GM21526 (cell line): ENCODE results near the gene MPP2.
"Not testable (repeated sequence)": the region's sequence is repeated elsewhere in the genome, so short reads cannot be mapped to it uniquely, and the experiment has no call there.

Experiments
- ATAC-seq: cut with Tn5 transposase; IDR thresholded peaks from one replicate; pipeline ENCODE4 v1.9.1; 2021; ENCODE audit warnings: moderate library complexity; ENCODE audit not compliant: unreplicated experiment, low FRiP score

MPP2 gene

DNA sequence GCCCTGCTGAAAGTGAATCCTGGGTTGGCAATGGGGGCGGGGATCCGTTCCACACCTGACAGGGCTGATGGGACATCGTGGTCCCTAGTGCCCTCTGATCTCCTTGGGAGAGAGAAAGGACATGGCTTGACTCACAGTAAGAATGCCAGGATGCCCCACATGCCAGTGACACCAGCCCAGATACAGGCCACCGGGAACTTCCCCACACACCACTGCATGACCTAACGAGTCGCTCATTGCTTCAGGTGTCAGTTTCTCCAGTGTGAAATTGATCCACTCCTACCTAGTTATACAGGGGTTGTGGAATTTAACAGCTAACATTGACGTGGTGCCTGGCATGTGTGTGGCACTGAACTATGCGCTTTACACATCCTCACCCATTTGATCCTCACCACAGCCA, 52.8 kb downstream of the MPP2 start:
- no peak for ATAC-seq

DNA sequence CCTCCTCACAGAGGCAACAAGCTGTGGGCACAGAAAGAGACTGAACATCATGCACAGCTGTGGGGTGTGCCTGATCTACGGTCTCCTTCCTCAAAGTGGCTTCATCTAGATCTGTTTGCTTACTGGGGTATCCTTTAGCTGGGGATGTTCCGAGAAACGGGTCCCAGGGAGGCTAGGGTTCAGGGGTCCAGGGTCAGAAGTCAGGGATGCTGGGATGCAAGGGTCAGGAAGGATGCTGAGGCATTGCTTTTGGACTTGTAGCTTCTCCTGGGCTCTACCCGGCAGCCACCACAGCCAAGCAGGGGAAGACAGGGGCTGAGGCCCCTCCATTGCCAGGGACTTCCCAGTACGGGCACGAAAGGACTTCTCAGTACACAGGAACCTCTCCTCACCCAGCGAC, 53.8 kb downstream of the MPP2 start:
- ATAC-seq: no peak

DNA sequence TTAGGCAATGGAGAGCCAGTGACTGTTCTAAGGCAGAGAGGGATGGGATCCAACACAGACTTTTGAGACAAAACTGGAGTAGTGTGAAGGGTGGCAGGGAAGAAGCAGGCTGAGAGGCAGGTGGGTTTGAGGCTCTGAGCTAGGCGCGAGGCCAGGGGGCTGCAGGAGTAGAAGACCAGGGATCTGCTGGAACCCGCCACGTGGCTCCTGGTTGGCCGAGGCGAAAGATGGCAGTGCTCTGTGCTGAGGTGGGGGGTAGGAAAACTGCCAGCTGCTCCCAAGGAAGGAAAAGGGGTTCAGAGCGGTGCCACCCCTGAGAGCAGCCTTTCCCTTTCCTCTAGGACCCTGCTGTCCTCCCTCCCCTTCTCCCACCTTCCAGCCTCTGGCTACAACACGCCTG, 54.8 kb downstream of the MPP2 start:
- ATAC-seq: no peak

DNA sequence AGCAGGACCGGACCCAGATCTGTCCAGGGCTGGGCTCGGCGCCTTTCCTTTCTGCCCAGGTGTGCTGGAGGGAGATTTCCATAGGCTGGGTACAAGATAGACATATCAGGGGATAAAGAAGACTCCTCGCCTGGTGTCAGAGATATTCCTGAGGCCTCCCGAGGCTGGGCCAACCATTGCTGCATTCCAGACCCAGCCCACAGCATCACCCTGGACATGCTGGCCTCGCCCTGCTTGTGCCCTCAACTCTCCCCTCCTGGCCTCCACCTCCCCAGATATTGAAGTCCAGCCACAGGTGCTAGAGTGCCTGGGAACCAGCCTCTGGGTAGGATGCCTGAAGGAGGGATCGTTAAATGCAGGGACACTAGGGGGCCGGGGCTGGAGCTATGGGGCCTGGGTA, 58.2 kb downstream of the MPP2 start:
- ATAC-seq: no peak

DNA sequence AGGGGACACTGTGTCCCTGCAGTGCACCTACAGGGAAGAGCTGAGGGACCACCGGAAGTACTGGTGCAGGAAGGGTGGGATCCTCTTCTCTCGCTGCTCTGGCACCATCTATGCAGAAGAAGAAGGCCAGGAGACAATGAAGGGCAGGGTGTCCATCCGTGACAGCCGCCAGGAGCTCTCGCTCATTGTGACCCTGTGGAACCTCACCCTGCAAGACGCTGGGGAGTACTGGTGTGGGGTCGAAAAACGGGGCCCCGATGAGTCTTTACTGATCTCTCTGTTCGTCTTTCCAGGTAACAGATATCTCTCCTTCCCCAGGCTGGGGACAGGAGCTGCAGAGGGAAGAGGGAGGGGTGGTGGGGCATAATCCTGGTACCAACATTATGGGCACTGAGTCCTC, 58.7 kb downstream of the MPP2 start:
- ATAC-seq: no peak

DNA sequence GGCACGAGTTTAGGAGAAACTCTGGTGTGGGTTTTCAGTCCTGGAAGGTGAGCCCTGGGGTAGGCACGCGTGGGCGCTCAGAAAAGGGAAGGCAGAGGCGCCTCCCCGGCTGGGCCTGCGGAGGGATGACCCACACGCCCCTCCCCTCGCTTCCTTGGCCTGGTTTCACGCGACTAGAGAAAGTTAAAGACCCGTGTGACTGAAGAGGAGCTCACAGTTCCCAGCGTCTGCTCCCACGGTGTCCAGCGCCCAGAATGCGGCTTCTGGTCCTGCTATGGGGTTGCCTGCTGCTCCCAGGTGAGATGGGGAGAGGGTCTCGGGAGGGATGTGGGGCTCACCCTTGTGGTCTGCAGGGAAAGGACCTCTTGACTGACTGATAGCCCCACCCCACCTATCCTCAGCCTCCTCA, 60.4 kb downstream of the MPP2 start, which contains the start of gene CD300LG:
TSS of gene CD300LG (plus strand) at position 214 of the 409 bp plus-strand sequence. CDS start at position 255, 41 bp downstream.
- no peak for ATAC-seq

DNA sequence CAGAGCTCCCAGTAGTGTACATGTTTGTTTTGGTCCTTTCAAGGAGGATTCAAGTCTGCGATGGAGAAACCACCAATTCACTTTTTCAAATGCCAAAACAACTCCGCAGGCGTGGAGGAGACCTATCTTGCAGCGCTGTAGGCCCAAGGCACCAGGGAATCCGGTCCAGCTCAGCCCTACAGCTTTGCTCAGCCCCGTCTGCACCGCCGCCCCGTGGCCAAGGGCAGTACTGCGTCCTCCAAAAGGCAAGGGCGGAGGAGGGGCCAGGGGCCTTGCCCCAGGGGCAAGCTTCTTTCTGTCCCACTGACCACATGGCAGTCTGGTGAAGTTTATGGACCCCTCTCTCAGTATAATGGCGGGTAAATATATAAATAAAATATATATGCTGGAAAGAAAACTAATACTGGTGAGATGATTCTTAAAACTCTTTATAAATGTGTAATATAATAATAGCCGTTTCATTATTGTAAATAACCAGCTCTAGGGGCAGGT, 61.1 kb downstream of the MPP2 start:
- ATAC-seq: no peak

DNA sequence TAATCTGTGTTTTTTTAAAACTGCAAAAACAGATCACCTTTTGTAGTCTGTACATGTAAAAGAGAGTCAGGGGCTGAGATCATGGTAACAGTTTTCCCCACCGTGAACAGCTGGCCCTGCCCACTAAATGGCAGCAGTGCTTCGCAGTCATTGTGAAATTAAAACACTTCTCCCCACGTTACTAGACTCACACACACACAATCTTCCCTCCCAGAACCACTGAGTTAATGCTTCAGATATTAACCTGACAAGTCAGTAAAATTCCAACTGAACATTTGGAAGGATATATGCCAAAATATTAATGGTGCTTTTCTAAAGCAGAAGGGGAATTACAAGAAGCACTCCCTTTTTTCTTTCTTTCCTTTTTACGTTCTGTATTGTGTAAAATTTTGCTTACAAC, 61.6 kb downstream of the MPP2 start:
- ATAC-seq: no peak

DNA sequence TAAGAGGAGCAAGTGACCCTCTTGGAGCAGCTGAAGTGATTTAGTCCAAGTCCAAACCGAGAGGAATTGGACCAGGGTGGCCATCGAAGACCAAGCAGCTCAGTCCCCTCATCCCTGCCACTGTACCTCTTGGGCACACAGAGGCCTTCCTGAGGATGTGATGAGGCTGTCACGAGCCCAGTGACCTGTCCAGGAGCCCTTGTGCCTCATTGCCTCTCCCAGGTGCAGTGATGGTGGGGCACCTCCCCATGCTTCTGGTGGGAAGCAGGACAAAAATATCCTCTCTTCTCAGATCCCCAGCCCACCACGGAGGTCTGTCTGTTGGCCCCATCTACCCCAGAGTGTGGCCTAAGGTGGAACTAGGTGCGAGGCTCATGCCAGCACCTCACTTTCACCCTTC, 63.1 kb downstream of the MPP2 start:
- ATAC-seq: no peak

DNA sequence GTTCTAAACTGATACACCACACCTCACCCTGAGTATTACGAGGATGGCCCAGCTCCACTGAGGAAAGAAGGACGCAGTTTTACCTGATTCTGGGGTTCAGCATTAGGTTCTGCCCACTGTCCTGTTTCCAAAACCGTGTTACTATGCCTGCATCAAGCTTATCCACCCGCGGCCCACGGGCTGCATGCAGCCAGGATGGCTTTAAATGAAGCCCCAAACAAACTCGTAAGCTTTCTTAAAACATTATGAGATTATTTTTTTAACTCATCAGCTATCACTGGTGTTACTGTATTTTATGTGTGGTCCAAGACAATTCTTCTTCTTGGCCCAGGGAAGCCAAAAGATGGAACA, 64.4 kb downstream of the MPP2 start:
- ATAC-seq: no peak

DNA sequence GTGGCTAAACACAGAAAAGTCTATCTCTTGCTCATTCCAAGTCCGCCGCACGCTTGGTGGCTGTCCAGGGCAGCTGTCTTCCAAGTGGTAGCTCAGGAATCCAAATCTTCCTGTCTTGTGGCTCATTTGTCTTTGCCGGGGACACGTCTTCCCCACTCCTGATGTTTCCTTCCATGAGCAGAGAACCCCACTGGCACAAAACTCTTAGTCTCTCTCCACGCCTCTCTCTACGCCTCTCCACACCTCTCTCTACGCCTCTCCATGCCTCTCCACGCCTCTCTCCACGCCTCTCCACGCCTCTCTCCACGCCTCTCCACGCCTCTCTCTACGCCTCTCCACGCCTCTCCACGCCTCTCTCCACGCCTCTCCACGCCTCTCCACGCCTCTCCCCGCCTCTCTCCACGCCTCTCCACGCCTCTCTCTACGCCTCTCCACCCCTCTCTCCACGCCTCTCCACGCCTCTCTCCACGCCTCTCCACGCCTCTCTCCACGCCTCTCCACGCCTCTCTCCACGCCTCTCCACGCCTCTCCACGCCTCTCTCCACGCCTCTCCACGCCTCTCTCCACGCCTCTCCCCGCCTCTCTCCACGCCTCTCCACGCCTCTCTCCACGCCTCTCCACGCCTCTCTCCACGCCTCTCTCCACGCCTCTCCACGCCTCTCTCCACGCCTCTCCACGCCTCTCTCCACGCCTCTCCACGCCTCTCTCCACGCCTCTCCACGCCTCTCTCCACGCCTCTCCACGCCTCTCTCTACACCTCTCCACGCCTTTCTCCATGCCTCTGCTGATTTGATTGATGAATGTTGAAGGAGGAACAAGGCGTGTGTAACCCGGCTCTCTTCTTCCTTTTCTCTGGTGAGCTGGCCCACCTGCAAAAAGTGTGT, 65.0 kb downstream of the MPP2 start:
- not testable (repeated sequence) for ATAC-seq

DNA sequence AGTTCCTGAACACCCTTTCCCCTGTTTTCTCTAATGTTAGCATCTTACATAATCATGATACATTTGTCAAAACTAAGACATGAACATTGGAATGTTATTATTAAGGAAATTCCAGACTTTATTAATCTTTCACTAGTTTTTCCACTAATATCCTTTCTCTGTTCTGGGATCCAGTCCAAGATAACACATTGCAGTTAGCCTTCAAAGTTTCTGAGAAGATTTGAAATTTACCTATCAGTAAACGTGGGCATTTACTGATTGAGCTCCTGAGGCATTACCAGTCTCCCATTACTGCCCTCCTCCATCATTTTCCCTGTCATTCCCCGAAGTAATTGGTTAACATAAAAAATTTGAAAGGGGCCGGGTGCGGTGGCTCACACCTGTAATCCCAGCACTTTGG, 66.1 kb downstream of the MPP2 start:
- ATAC-seq: no peak

DNA sequence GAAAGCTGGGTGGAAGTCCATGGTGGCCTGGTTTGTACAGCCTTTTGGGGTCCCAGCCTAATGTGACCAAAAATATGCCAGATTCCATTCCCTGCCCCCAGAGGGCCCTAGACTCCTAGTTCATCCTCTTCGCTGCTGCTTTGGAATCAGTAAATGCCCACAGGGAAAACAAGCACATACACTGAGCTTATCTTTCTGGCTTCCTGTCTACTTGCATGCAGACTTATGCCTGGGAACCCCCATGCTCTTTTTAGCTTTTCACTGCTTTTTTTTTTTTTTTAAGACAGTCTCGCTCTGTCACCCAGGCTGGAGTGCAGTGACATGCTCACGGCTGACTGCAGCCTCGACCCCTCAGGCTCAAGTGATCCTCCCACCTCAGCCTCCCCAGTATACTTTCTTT, 66.5 kb downstream of the MPP2 start:
- no peak for ATAC-seq

DNA sequence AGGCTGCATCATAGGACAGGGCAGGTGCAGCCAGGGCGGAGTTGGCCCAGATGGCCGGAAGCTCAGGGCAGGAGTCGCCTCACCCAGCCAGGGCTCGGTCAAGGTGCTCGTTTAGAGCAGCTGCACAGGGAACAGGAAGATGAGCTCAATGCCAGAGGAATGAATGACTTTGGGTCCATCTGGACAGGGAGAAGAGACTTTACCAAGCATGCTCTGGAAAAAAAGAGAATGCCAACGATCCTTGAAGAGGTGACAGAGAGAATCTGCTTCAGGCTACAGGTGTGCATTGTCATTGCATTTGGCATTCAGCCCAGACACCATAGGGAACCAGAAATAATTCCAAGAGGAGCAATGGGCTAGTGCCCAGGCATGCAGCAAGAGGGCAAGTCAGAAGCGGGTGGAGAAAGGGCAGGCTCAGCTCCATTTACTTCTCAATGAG, 67.6 kb downstream of the MPP2 start:
- no peak for ATAC-seq

DNA sequence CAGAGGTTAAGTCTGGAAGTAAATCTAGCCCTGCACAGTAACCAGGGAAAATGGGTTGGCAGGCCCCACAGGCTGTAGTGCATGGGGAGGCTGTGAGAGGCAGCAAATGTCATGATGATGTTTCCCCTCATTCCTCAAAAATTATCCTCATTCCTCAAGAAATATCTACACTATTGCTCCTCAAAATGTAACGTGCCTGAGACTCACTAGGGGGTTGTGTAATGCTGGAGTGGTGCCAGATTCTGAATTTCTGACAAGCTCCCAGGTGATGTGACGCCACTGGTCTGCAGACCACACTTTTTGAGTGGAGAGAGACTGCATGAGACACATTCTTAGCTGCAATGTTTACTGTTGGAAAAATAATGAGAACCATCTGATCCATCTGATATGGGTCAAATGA, 73.2 kb downstream of the MPP2 start:
- ATAC-seq: no peak

DNA sequence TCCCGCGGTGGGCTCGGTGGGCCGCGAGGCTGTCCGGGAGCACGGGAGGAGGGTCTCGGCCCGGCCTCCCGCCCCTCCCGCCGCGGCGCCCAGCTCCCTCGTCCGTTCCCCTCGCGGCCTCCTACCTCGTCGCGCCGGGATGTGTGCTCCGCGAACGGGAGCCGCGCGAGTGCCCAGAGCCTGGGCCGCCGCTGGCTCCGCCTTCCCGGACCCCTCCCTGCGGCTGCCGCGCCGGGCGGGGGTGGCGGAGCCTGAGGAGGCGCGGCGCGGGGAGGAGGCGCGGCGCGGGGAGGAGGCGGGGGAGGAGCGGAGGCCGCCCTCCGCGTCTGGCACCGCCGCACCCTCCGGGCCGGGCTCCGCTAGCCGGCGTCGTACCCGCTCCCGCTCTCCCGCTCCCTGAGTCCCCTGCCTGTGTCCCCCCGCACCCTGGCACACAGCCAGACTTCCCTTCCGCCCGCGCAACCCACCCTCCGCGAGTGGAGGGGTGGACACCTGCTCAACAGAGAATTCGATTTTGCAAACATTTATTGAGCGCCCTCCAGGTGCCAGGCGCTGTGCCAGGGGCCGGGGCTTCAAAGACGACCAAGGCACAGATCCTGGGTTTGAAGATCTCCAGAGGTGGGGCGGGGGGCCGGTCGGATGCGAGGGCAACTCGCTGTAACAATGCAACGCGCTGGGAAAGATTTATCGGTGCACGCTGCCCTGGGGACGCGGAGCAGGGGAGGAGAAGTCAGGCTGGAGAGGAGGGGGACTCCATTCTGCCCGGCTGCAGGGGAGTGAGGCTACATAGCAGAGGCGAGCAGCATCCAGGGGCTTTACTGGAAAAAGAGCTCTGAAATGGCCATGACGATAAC, 74.1 kb downstream of the MPP2 start, which contains the start of gene MPP3:
TSS of gene MPP3 (minus strand) at position 171 of the 854 bp plus-strand sequence. CDS start 1,240 bp downstream, outside the sequence.
- no peak for ATAC-seq

DNA sequence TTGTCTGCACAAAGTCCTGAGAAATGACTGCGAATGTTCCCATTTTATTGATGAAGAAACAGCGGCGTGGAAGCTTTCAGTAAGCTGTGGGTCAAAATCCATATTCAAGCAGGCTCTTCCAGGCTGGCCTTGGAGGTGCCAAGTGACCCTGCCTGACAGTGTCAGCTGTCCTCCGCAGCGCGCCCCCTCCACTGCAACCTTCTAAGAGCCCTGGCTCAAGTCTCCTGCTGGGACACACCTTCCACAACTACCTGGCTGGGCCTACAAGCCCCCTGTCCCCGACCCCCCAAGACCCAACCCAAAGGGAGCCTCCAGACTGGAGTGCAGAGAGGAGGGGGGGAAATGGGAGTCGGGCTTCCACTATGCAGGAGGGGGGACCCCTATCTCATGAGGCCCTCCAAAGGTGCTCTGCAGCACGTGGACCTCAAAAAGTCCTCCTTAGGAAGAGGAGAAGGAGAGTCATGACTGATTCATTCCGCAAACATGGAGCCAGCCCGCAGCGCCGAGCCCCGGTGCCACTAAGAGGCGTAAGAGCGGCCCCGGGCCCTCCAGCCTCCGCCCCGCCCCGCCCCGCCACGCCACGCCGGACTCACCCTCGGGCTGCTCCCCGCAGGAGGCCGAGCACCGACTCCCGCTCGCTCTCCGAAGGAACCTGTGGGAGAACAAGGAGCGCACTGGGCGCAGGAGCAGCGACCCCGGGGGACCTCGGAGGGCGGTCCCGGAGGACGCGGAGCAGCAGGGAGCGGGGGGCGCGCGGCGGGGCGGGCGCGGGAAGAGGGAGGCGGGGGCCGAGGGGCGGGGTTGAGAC, 75.0 kb downstream of the MPP2 start:
- no peak for ATAC-seq

DNA sequence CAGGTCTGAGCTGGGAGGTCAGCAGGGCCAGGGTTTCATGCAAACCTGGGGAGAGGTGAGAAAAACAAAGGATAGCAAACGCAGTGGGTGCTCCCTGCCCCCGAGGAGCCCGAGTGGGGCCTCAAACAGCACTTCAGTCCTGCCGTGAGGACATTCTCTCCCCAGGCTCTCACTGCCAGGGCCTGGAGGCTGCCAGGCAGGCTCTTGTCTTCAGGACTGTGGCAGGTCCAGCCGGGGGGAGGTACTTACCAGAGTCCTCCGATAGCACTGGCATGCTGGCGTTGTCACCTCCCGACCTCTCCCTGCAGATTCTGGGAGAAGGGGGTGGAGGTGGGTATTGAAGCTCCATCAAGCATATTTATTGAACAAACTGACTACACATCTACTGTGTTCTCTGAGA, 75.7 kb downstream of the MPP2 start:
- ATAC-seq: no peak

DNA sequence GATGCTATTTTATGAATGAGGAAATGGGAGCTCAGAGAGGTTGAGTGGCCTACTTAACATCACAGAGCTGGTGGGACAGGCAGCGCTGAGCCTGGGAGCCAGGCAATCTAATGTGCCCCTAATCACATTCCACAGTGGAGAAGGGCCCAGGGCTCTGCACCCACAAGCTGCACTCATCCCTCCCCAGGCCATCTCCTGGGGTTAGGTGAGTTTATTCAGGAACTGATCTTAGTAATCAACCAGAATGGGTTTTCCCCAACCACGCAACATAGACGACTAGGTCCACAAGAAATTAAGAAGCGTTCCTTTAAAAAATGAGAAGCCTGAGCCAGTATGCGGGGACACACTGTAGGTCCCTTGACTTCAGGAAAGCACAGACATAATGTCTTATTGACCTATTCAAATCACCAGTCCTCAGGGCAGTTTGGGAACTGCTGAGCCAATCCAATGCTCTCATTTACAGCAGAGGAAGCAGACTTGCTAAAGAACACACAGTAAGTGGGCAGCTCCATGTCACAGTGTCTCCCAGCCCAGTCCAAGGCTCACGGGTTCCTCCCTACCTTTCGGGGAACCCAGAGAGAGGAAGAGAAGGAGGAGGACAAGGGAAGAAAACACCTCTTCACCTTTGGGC, 76.7 kb downstream of the MPP2 start:
- no peak for ATAC-seq

DNA sequence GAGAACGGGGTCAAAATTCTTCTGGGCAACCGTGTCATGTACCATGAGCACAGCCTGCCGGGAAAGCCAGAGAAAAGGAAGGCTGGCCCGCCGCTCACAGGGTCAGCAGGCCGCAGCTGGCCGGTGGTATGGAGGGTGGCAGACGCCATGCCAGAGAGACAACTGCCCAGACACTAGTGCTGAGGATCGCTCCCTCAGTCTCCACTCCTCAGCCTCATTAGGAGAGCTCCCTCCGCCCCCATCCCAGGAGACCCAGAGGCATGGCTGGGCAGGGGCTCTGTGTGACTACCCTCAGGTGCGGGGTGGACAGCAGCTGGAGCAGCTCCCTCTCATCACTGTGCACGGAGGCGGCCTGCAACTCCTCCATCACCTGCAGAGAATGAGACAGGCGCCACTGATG, 77.6 kb downstream of the MPP2 start:
- no peak for ATAC-seq
